Activated CD8-positive, alpha-beta T cell treated with anti-CD3 and anti-CD28 coated beads for 36 hours (primary cell): ENCODE results near the gene LIN28A. TPM values are rescaled to one million over a fixed set of nuclear protein-coding genes. Genes with fewer than 3 reads are reported as not detected.

Experiments
- ATAC-seq: fragments of 200-7000 bp; cut with Tn5 transposase; one replicate; pipeline ENCODE4 v1.10.0; 2021; ENCODE audit warnings: mild to moderate bottlenecking, moderate library complexity
- CTCF ChIA-PET: fragments of 350-600 bp; sonication (Branson Sonifier 250); formaldehyde crosslinking; loops from one replicate; lab custom pipeline; 2021; ENCODE audit warnings: antibody characterized with exemption; lab: Charles Lee
- POLR2A ChIA-PET: fragments of 350-600 bp; sonication (Branson Sonifier 250); formaldehyde crosslinking; loops from one replicate; lab custom pipeline; 2021; ENCODE audit warnings: antibody characterized with exemption; lab: Charles Lee
- DNase-seq: peaks from one replicate; pipeline ENCODE4 v3.0.0-alpha.2; 2020
- H3K27ac Mint-ChIP-seq: one replicate; pipeline ENCODE4 v1.8.0; 2021; ENCODE audit warnings: mild to moderate bottlenecking, mixed read lengths
- H3K27me3 Mint-ChIP-seq: one replicate; pipeline ENCODE4 v1.8.0; 2021; ENCODE audit warnings: mixed read lengths
- H3K36me3 Mint-ChIP-seq: one replicate; pipeline ENCODE4 v1.8.0; 2021; ENCODE audit warnings: low read depth, mixed read lengths
- H3K4me1 Mint-ChIP-seq: one replicate; pipeline ENCODE4 v1.8.0; 2021; ENCODE audit warnings: low read depth, mixed read lengths
- H3K4me3 Mint-ChIP-seq: one replicate; pipeline ENCODE4 v1.8.0; 2021; ENCODE audit warnings: mild to moderate bottlenecking, moderate library complexity, mixed read lengths
- H3K9me3 Mint-ChIP-seq: one replicate; pipeline ENCODE4 v1.8.0; 2021; ENCODE audit warnings: mixed read lengths
- intact Hi-C: fragments of 100-400 bp; cut with micrococcal nuclease; formaldehyde crosslinking; loops from one replicate; pipeline ENCODE4 v1.10.0; 2022
- total RNA-seq, 2 experiments: library from RNA; stranded (reverse); gene quantifications; one replicate each; pipeline ENCODE4 v1.2.3, GENCODE V29; 2021
- TF ChIP-seq, protein P1 (sequence below): fragments of 200-600 bp; IDR thresholded peaks from one replicate; pipeline ENCODE4 v1.8.0; 2022; ENCODE audit warnings: antibody characterized with exemption, mild to moderate bottlenecking

LIN28A gene
- total RNA-seq, 2 experiments from 2014 or later = not detected

DNA sequence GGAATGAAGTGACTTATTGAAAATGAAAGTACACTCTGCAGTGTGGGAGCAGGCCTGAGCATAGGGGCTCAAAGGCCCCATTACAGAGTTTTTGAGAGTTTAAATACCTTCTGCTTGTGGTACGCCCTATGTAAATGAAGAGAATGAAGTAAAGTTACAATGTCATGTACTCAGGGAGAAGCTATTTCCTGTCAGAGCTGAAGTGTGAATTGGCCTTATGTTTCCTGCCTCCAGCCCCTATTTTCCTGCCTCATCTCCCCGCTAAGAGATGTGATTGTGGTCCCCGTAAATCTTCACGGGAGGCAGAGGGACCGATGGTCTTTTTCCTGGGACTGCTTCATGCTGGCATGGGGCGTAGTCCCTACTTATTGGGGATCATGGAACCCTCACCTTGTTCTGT, 35.5 kb upstream of the LIN28A start:
- Mint-ChIP-seq H3K36me3 (peaks cover 5% of the 10 kb centered on the region), H3K4me1 (peaks cover 83% of the 10 kb centered on the region), H3K9me3 (peaks cover 7% of the 10 kb centered on the region), H3K27me3 (no peaks in the 10 kb centered on the region), H3K27ac (peak overlapping the region; percentile 68), H3K4me3 (no peak overlapping the region)
- intact Hi-C loops = no loop called here
- no peak for DNase-seq
- ChIA-PET CTCF (interaction anchor here (1.2 to 4.3 kb wide), 7 partner anchors 12 to 53 kb away, joined by 4 to 53 read pairs (median 12); no protein-coding TSS in a partner anchor), POLR2A (interaction anchor here (0.6 to 1.3 kb wide), 5 partner anchors 20 to 104 kb away, joined by 3 to 6 read pairs (median 3); partner anchors contain the start of gene SH3BGRL3)
- TF ChIP-seq, protein P1, sequence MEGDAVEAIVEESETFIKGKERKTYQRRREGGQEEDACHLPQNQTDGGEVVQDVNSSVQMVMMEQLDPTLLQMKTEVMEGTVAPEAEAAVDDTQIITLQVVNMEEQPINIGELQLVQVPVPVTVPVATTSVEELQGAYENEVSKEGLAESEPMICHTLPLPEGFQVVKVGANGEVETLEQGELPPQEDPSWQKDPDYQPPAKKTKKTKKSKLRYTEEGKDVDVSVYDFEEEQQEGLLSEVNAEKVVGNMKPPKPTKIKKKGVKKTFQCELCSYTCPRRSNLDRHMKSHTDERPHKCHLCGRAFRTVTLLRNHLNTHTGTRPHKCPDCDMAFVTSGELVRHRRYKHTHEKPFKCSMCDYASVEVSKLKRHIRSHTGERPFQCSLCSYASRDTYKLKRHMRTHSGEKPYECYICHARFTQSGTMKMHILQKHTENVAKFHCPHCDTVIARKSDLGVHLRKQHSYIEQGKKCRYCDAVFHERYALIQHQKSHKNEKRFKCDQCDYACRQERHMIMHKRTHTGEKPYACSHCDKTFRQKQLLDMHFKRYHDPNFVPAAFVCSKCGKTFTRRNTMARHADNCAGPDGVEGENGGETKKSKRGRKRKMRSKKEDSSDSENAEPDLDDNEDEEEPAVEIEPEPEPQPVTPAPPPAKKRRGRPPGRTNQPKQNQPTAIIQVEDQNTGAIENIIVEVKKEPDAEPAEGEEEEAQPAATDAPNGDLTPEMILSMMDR = no peak
- ATAC-seq = no peak

DNA sequence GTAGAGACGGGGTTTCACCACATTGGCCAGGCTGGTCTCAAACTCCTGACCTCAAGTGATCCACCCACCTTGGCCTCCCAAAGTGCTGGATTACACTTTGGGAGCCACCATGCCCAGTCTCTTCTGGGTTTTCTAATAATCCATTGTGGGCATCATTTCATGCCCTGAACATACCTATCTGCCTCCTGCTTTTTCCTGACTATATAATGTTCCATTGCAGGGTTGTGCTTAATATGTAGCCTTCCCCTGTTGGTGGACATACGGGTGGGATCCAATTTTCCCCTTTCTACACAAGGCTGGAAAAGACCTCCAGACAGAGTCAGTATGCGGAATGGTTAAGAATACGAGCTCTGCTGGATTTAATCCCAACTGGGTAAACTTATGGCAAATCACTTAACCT, 34.6 kb upstream of the LIN28A start:
- peaks cover 1% of the 10 kb centered on the region for H3K36me3 Mint-ChIP-seq
- peaks cover 74% of the 10 kb centered on the region for H3K4me1 Mint-ChIP-seq
- no peak overlapping the region for H3K27ac Mint-ChIP-seq
- ATAC-seq (no peak), DNase-seq (no peak)
- ChIA-PET CTCF (interaction anchor here (1.2 to 4.3 kb wide), 3 partner anchors 12 to 100 kb away, joined by 3 to 53 read pairs (median 39); no protein-coding TSS in a partner anchor), POLR2A (interaction anchor here (0.9 to 1.5 kb wide), 4 partner anchors 11 to 19 kb away, joined by 3 to 4 read pairs (median 4); no protein-coding TSS in a partner anchor)
- H3K9me3 Mint-ChIP-seq = peaks cover 7% of the 10 kb centered on the region
- no peaks in the 10 kb centered on the region for H3K27me3 Mint-ChIP-seq
- no peak overlapping the region for H3K4me3 Mint-ChIP-seq
- intact Hi-C loops = no loop called here
- TF ChIP-seq, protein P1 = no peak

DNA sequence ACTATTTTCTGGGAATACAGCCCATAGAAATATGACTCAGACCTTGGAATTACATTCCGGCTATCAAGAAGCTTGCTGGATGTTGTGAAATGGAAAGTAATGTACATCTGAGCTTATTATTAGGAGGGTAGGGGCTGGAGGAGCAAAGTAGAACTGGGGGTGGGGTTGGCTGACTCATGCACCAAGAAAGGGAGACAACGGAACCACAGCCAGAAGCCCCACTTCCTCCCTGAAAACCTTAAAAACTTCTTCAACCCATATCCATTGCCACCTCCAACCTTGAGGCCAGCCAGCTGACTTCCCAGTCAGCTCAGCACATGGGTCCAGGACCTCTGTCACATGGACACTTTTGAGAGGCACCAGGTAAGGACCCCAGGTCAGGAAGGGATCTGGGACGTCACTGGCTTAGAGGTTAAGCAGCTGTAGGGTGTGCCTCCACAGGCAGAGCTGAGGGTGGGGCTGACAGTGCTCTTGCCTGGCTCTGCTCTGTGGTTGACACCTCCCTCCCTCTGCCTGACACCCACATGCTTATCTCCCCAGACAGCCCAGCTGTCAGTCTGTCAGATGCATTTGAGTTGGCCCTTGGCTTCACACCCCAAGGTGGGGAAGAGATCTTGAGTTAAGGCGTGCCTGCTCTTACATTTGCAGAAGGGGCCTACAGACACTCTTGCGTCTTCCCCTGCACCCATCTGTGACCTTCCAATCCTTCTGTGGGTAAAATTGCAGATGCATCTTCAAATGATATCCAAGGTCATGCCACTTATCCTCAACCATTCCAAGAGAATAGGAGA, 32.3 kb upstream of the LIN28A start:
- TF ChIP-seq, protein P1 = no peak
- ATAC-seq (peak; percentile 96), DNase-seq (peak; percentile 91)
- Mint-ChIP-seq H3K9me3 (peaks cover 7% of the 10 kb centered on the region), H3K4me3 (peak overlapping the region; percentile 33), H3K36me3 (no peaks in the 10 kb centered on the region), H3K27ac (peak overlapping the region; percentile 82), H3K4me1 (peaks cover 59% of the 10 kb centered on the region), H3K27me3 (no peaks in the 10 kb centered on the region)
- intact Hi-C loops = no loop called here
- POLR2A ChIA-PET = interaction anchor here (0.6 to 2.6 kb wide), 12 partner anchors 9 to 261 kb away, joined by 3 to 13 read pairs (median 4); partner anchors contain the start of gene DHDDS
- CTCF ChIA-PET = interaction anchor here (1.1 to 4.4 kb wide), 15 partner anchors 9 to 208 kb away, joined by 3 to 39 read pairs (median 6); partner anchors contain the start of gene CD52

DNA sequence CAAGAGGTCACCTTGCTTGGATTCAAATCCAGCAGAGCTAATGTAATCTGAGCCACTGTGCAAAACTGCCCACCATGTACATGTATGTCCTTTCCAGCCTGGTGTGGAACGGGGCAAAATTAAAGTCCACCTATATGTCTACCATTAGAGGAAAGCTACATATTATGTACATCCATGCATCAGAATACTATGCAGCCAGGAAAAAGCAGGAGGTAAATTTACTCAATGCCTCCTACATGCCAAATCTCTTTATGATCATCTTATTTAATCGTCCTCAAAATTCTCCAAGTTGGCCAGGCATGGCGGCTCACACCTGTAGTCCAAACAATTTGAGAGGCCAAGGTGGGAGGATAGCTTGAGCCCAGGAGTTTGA, 31.8 kb upstream of the LIN28A start:
- H3K27me3 Mint-ChIP-seq = no peaks in the 10 kb centered on the region
- peaks cover 7% of the 10 kb centered on the region for H3K9me3 Mint-ChIP-seq
- TF ChIP-seq, protein P1 = no peak
- H3K27ac Mint-ChIP-seq = no peak overlapping the region
- H3K4me1 Mint-ChIP-seq = peaks cover 54% of the 10 kb centered on the region
- DNase-seq (no peak), ATAC-seq (no peak)
- intact Hi-C loops = no loop called here
- ChIA-PET POLR2A (interaction anchor here (0.8 to 2.6 kb wide), 7 partner anchors 9 to 101 kb away, joined by 3 to 13 read pairs (median 5); no protein-coding TSS in a partner anchor), CTCF (interaction anchor here (1.1 to 4.4 kb wide), 12 partner anchors 12 to 102 kb away, joined by 3 to 39 read pairs (median 8); partner anchors contain the start of gene CD52)
- no peak overlapping the region for H3K4me3 Mint-ChIP-seq
- H3K36me3 Mint-ChIP-seq = no peaks in the 10 kb centered on the region
